ENCODE measurements around the gene SIGLEC6.

Gene SIGLEC6

GRCh38 chr19:51489113-51489512 lies 42.4 kb downstream of the SIGLEC6 start:
- no peaks in the 10 kb centered on the region for H3K36me3 Mint-ChIP-seq (ENCODE audit: low read depth)
- no peak overlapping the region for H3K4me3 Mint-ChIP-seq
- peaks cover 21% of the 10 kb centered on the region for H3K27me3 Mint-ChIP-seq
- H3K4me1 Mint-ChIP-seq (ENCODE audit: low read depth) = peaks cover 32% of the 10 kb centered on the region
- no peak overlapping the region for H3K27ac Mint-ChIP-seq
- intact Hi-C loops (cut with micrococcal nuclease) = no loop called here
- peaks cover 9% of the 10 kb centered on the region for H3K9me3 Mint-ChIP-seq

GRCh38 chr19:51488491-51488890 lies 43.0 kb downstream of the SIGLEC6 start:
- intact Hi-C loops (cut with micrococcal nuclease) = no loop called here
- Mint-ChIP-seq H3K4me3 (no peak overlapping the region), H3K4me1 (ENCODE audit: low read depth) (peaks cover 26% of the 10 kb centered on the region), H3K27me3 (peaks cover 25% of the 10 kb centered on the region), H3K36me3 (ENCODE audit: low read depth) (no peaks in the 10 kb centered on the region), H3K27ac (no peak overlapping the region), H3K9me3 (peaks cover 4% of the 10 kb centered on the region)

GRCh38 chr19:51485960-51486660 lies 45.4 kb downstream of the SIGLEC6 start:
- Mint-ChIP-seq H3K36me3 (ENCODE audit: low read depth) (no peaks in the 10 kb centered on the region), H3K4me1 (ENCODE audit: low read depth) (peaks cover 4% of the 10 kb centered on the region), H3K27me3 (peaks cover 42% of the 10 kb centered on the region), H3K9me3 (no peaks in the 10 kb centered on the region), H3K4me3 (no peak overlapping the region), H3K27ac (no peak overlapping the region)
- intact Hi-C loops (cut with micrococcal nuclease) = no loop called here

GRCh38 chr19:51480590-51480989 lies 50.9 kb downstream of the SIGLEC6 start:
- intact Hi-C loops (cut with micrococcal nuclease) = no loop called here
- no peak overlapping the region for H3K4me3 Mint-ChIP-seq
- no peaks in the 10 kb centered on the region for H3K9me3 Mint-ChIP-seq
- H3K27ac Mint-ChIP-seq = no peak overlapping the region
- H3K27me3 Mint-ChIP-seq = peaks cover 77% of the 10 kb centered on the region
- H3K36me3 Mint-ChIP-seq (ENCODE audit: low read depth) = no peaks in the 10 kb centered on the region
- H3K4me1 Mint-ChIP-seq (ENCODE audit: low read depth) = no peaks in the 10 kb centered on the region

GRCh38 chr19:51479531-51480331 lies 51.7 kb downstream of the SIGLEC6 start:
- Mint-ChIP-seq H3K36me3 (ENCODE audit: low read depth) (no peaks in the 10 kb centered on the region), H3K27ac (no peak overlapping the region), H3K4me1 (ENCODE audit: low read depth) (no peaks in the 10 kb centered on the region), H3K4me3 (no peak overlapping the region), H3K9me3 (no peaks in the 10 kb centered on the region), H3K27me3 (peaks cover 68% of the 10 kb centered on the region)
- intact Hi-C loops (cut with micrococcal nuclease) = loop anchor here (10.0 kb wide), 1 partner anchor 355 kb away; no protein-coding TSS in a partner anchor

GRCh38 chr19:51478381-51479234 lies 52.9 kb downstream of the SIGLEC6 start, which contains the start of gene CEACAM18:
Gene CEACAM18, plus strand, starts transcription at chr19:51478539.
- Mint-ChIP-seq H3K4me1 (ENCODE audit: low read depth) (no peaks in the 10 kb centered on the region), H3K9me3 (no peaks in the 10 kb centered on the region), H3K4me3 (no peak within 1 kb of the TSS), H3K27ac (no peak within 1 kb of the TSS), H3K27me3 (peaks cover 62% of the 10 kb centered on the region), H3K36me3 (ENCODE audit: low read depth) (no peaks in the 10 kb centered on the region)
- intact Hi-C loops (cut with micrococcal nuclease) = loop anchor here (10.0 kb wide), 1 partner anchor 356 kb away; no protein-coding TSS in a partner anchor

- Mint-ChIP-seq H3K36me3 (ENCODE audit: low read depth) (no peaks in the 10 kb centered on the region), H3K4me3 (no peak overlapping the region), H3K4me1 (ENCODE audit: low read depth) (peaks cover 6% of the 10 kb centered on the region), H3K27me3 (peaks cover 53% of the 10 kb centered on the region), H3K27ac (no peak overlapping the region), H3K9me3 (no peaks in the 10 kb centered on the region)
- intact Hi-C loops (cut with micrococcal nuclease) = loop anchor here (10.0 kb wide), 1 partner anchor 357 kb away; no protein-coding TSS in a partner anchor
These were observed 54.1 kb downstream of the SIGLEC6 start for GRCh38 chr19:51477344-51477743.

- H3K27ac Mint-ChIP-seq = no peak overlapping the region
- H3K27me3 Mint-ChIP-seq = peaks cover 44% of the 10 kb centered on the region
- peaks cover 6% of the 10 kb centered on the region for H3K4me1 Mint-ChIP-seq (ENCODE audit: low read depth)
- no peak overlapping the region for H3K4me3 Mint-ChIP-seq
- no peaks in the 10 kb centered on the region for H3K36me3 Mint-ChIP-seq (ENCODE audit: low read depth)
- intact Hi-C loops (cut with micrococcal nuclease) = loop anchor here (10.0 kb wide), 1 partner anchor 359 kb away; no protein-coding TSS in a partner anchor
- no peaks in the 10 kb centered on the region for H3K9me3 Mint-ChIP-seq
These were observed 55.3 kb downstream of the SIGLEC6 start for GRCh38 chr19:51476164-51476563.

- Mint-ChIP-seq H3K36me3 (ENCODE audit: low read depth) (no peaks in the 10 kb centered on the region), H3K9me3 (no peaks in the 10 kb centered on the region), H3K4me3 (no peak overlapping the region), H3K27ac (no peak overlapping the region), H3K27me3 (peaks cover 20% of the 10 kb centered on the region), H3K4me1 (ENCODE audit: low read depth) (peaks cover 23% of the 10 kb centered on the region)
- intact Hi-C loops (cut with micrococcal nuclease) = loop anchor here (1.0 to 10.0 kb wide), 4 partner anchors 42 to 362 kb away; no protein-coding TSS in a partner anchor
These were observed 58.3 kb downstream of the SIGLEC6 start for GRCh38 chr19:51473009-51473707.

GRCh38 chr19:51472607-51473006 lies 58.9 kb downstream of the SIGLEC6 start:
- no peak overlapping the region for H3K4me3 Mint-ChIP-seq
- no peak overlapping the region for H3K27ac Mint-ChIP-seq
- no peaks in the 10 kb centered on the region for H3K36me3 Mint-ChIP-seq (ENCODE audit: low read depth)
- no peaks in the 10 kb centered on the region for H3K9me3 Mint-ChIP-seq
- intact Hi-C loops (cut with micrococcal nuclease) = loop anchor here (1.0 to 10.0 kb wide), 4 partner anchors 43 to 362 kb away; no protein-coding TSS in a partner anchor
- H3K4me1 Mint-ChIP-seq (ENCODE audit: low read depth) = peaks cover 28% of the 10 kb centered on the region
- H3K27me3 Mint-ChIP-seq = peaks cover 18% of the 10 kb centered on the region

- intact Hi-C loops (cut with micrococcal nuclease) = loop anchor here (5.0 to 10.0 kb wide), 2 partner anchors 136 to 363 kb away; no protein-coding TSS in a partner anchor
- peaks cover 39% of the 10 kb centered on the region for H3K4me1 Mint-ChIP-seq (ENCODE audit: low read depth)
- no peak overlapping the region for H3K27ac Mint-ChIP-seq
- H3K27me3 Mint-ChIP-seq = peaks cover 15% of the 10 kb centered on the region
- no peaks in the 10 kb centered on the region for H3K36me3 Mint-ChIP-seq (ENCODE audit: low read depth)
- H3K9me3 Mint-ChIP-seq = no peaks in the 10 kb centered on the region
- H3K4me3 Mint-ChIP-seq = no peak overlapping the region
These were observed 59.9 kb downstream of the SIGLEC6 start for GRCh38 chr19:51471527-51471926.

GRCh38 chr19:51470966-51471365 lies 60.5 kb downstream of the SIGLEC6 start:
- Mint-ChIP-seq H3K27me3 (peaks cover 13% of the 10 kb centered on the region), H3K36me3 (ENCODE audit: low read depth) (no peaks in the 10 kb centered on the region), H3K9me3 (no peaks in the 10 kb centered on the region), H3K4me3 (no peak overlapping the region), H3K27ac (no peak overlapping the region), H3K4me1 (ENCODE audit: low read depth) (peaks cover 44% of the 10 kb centered on the region)
- intact Hi-C loops (cut with micrococcal nuclease) = loop anchor here (5.0 to 10.0 kb wide), 2 partner anchors 136 to 364 kb away; no protein-coding TSS in a partner anchor

- Mint-ChIP-seq H3K27me3 (peaks cover 20% of the 10 kb centered on the region), H3K4me1 (ENCODE audit: low read depth) (peaks cover 49% of the 10 kb centered on the region), H3K4me3 (no peak overlapping the region), H3K36me3 (ENCODE audit: low read depth) (no peaks in the 10 kb centered on the region), H3K9me3 (no peaks in the 10 kb centered on the region), H3K27ac (no peak overlapping the region)
- intact Hi-C loops (cut with micrococcal nuclease) = loop anchor here (5.0 to 10.0 kb wide), 2 partner anchors 138 to 365 kb away; no protein-coding TSS in a partner anchor
These were observed 61.8 kb downstream of the SIGLEC6 start for GRCh38 chr19:51469629-51470028.
